Stimulated activated CD8-positive, alpha-beta memory T cell treated with anti-CD3 and anti-CD28 coated beads, Interleukin-4, amount 100 ng/mL, for 1 hour (primary cell): Measurements from ENCODE around the gene ABI3BP.

Experiments used
- DNase-seq, 2 donors: peaks; one replicate each; pipeline ENCODE4 v3.0.0-alpha.2; 2020; ENCODE audit warnings: low read depth in 2 of 2, low spot score in 1 of 2

Gene ABI3BP

DNA sequence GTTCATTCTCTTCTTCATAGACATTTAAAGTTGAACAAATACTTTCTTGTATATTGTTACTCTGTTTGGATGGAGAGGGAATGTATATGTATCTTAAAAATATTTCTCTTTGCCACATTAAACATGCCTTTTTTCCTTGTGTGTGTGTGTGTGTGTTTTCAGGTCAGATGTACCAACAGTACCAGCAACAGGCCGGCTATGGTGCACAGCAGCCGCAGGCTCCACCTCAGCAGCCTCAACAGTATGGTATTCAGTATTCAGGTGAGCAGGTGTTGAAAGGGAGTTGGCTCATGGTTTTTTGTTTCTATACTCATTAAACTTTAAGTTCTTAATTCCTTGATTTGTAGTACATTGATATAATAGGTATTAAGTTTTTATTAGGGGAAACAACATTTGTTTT lies 248.6 kb downstream of the ABI3BP start:
- no peak for DNase-seq

GRCh38 chr3:100743535-100743934 lies 249.7 kb downstream of the ABI3BP start:
- DNase-seq, result no peak

- no peak for DNase-seq
Observed at GRCh38 chr3:100740207-100740606, 253.0 kb downstream of the ABI3BP start.

- DNase-seq, result no peak
Observed at GRCh38 chr3:100737334-100737733, 255.9 kb downstream of the ABI3BP start.

- no peak for DNase-seq
Observed at GRCh38 chr3:100732435-100732834, 260.8 kb downstream of the ABI3BP start.

DNA sequence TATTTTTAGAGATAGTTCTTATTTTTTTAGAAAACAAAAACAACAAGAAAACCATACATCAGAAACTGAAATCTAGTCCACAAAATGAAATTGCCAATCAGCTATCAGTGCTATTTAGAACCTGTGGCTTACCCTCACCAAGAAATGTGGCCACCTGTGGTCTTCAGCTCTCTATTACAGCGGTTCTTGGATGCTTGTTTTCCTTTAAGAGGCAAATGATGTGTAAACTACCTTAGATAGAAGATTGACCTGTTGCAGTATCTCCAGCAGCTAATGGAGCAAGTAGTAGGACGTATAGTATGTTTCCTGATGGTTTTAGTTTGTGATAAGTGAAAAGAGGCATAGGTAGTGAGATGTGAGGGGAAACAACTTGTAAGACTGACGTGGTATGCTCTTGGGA lies 262.7 kb downstream of the ABI3BP start:
- no peak for DNase-seq

GRCh38 chr3:100726706-100727105 lies 266.5 kb downstream of the ABI3BP start:
- DNase-seq, result no peak

- no peak for DNase-seq
Observed at GRCh38 chr3:100725935-100726513, 267.2 kb downstream of the ABI3BP start.

GRCh38 chr3:100720426-100720825 lies 272.8 kb downstream of the ABI3BP start:
- DNase-seq, result no peak

GRCh38 chr3:100719136-100719535 lies 274.1 kb downstream of the ABI3BP start:
- DNase-seq, result no peak

DNA sequence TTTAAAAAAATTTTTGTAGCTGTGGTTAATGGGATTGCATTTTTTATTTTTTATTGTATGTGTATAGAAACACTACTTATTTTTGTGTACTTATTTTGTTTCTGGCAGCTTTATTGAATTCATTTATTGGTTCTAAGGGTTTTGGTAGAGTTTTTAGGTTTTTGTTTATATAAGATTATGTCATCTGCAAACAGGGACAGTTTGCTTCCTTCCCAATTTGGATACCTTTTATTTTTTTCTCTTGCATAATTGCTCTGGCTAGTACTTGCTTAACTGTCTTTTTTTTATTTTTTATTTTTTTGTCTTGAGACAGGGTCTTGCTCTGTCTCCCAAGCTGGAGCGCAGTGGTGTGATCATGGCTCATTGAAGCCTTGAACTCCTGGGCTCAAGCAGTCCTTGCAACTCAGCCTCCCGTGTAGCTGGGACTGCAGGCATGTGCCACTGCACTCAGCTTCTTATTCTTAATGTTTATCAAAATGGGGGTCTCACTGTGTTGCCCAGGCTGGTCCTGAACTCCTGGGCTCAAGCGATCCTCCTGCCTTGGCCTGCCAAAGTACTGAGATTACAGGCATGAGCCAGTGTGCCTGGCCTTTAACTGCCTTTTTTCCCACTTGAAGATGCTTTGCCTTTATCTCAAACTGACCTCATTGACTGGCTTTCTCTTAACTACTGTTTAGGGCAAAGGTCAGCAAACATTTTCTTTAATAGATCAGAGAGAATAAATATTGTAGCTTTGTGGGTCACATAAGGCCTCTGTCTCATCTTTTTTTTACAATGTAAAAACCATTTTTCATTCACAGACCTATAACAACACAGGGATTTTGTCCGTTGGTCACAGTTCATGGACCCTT lies 275.4 kb downstream of the ABI3BP start:
- no peak for DNase-seq

GRCh38 chr3:100717063-100717462 lies 276.2 kb downstream of the ABI3BP start:
- DNase-seq, result no peak

DNA sequence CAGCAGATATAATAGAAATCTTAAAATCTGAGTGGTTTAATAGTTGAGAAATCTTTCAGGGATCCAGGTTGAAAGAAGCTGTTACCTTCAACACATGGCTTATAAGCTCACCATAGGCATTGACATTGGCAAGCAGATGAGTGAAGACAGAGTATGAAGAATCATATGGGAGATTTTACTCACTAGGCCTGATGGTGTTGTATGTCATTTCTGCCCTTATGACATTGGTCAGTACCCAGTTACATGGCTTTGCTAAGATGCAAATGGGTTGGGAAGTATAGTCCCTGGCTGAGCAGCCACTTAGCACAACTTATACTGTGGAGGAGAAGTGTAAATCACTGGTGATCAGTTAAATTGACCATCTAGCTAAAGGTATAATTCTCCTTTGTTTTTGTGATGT lies 278.0 kb downstream of the ABI3BP start:
- DNase-seq, result no peak

GRCh38 chr3:100710261-100710968 lies 282.8 kb downstream of the ABI3BP start:
- DNase-seq, result no peak

GRCh38 chr3:100709842-100710260 lies 283.4 kb downstream of the ABI3BP start:
- DNase-seq, result no peak

- peak; percentile 94 to 96 for DNase-seq
Observed at GRCh38 chr3:100708989-100709841, 284.0 kb downstream of the ABI3BP start, which contains the start of gene TFG. Gene TFG (plus strand): TSS chr3:100709494. CDS start chr3:100713686, 4,192 bp downstream.

DNA sequence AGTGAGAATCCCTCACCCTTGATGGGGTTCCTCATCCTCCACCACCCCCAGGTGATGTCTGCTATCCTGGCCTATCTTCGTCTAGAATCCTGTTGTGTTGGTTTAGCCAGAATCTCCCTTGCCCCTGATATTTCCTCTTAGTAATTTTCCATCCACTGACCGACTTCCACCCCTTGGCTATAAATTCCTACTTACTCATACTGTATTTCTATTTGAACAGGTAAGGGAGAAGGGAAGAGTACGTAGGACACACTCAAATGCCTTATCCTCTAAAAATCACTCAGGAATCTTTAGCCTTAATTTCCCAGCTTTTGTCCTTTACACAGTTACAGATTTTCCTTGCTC lies 284.6 kb downstream of the ABI3BP start:
- no peak for DNase-seq

DNA sequence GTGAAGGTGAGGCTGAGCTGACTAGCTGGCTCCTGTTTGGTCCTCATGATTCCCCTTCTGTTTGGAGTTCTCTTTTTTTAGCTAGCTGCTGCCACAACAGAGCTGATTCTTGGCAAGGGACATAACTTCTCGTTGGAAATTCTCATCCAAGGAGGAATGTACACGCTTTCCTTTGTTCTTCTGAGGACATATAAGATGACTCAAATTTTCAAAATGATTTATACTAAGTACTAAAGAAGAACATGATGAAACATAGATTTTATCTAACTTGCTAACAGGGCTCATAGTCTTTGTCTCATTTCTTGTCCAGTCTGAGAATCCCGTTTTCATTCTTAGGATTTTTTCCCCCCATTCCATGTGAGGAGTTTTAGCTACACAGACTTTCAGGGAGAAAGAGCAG lies 286.9 kb downstream of the ABI3BP start:
- DNase-seq, result no peak

DNA sequence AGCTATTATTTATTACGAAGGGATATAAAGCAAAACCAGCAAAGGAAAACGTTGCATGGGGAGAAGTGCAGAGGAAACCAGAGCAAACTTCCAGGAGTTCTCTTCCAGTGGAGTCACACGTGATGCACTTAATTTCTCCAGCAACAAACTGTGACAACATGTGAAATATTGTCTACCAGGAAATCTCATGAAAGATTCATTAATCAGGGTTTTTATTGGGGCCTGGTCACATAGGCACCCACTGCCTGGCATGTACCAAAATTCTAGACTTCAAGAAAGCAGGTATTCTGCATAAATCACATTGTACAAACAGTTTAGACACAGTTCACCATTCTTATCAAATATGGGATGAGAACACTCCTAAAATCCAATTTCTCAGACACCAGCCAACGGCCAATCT lies 289.4 kb downstream of the ABI3BP start:
- DNase-seq, result no peak

GRCh38 chr3:100702980-100703345 lies 290.3 kb downstream of the ABI3BP start:
- no peak for DNase-seq
